ENCODE results near the gene PROM1. TPM values are rescaled to one million over a fixed set of nuclear protein-coding genes. Genes with fewer than 3 reads are reported as not detected.

Gene PROM1
- total and polyA plus RNA-seq, 2 of the 4 experiments (the other 2 are of a cell fraction) = not detected

DNA sequence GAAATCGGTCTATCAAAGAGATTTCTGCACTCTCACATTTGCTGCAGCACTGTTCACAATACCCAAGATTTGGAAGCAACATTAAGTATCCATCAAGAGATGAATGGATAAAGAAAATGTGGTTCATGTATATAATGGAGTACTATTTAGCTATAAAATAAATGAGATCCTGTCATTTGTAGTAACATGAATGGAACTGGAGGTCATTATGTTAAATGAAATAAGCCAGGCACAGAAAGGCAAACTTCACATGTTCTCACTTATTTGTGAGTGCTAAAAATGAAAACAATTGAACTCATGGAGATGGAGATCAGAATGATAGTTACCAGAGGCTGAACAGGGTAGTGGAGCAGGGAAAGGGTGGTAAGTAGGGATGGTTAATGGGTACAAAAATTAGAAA, 17.0 kb upstream of the PROM1 start:
- no peak overlapping the region for H3K4ac ChIP-seq (ENCODE audit: low read depth, low read length)
- no peak overlapping the region for H3K18ac ChIP-seq (ENCODE audit: low read depth, low read length)
- no peak overlapping the region for H4K8ac ChIP-seq (ENCODE audit: low read depth in 2 of 2, low read length in 2 of 2)
- dilution Hi-C loops (cut with HindIII; ENCODE audit: low sequenced_read_pairs, unreplicated experiment) (no loop called here), in situ Hi-C loops (cut with MboI; ENCODE audit: low sequenced_read_pairs) (no loop called here), intact Hi-C loops (cut with micrococcal nuclease) (no loop called here)
- no peak overlapping the region for H2AK9ac ChIP-seq (replicated peaks; ENCODE audit: low read depth, low read length, poor library complexity)
- ChIA-PET POLR2A (ENCODE audit: unreplicated experiment) (no interaction called here), CTCF (no interaction called here)
- no peak overlapping the region for H3K23ac ChIP-seq (ENCODE audit: low read depth, low read length)
- H3K9ac ChIP-seq (ENCODE audit: low read depth, low read length) = no peak overlapping the region
- no peak for TF ChIP-seq SMC3 (IDR thresholded peaks at IDR 0.05; ENCODE audit: low read depth, low read length)
- TF ChIP-seq NFE2L2 (IDR thresholded peaks at IDR 0.05; ENCODE audit: low read depth, low read length) = no peak
- TF ChIP-seq RFX5 (IDR thresholded peaks at IDR 0.05; ENCODE audit: low read depth, low read length) = no peak
- TF ChIP-seq, protein P1, sequence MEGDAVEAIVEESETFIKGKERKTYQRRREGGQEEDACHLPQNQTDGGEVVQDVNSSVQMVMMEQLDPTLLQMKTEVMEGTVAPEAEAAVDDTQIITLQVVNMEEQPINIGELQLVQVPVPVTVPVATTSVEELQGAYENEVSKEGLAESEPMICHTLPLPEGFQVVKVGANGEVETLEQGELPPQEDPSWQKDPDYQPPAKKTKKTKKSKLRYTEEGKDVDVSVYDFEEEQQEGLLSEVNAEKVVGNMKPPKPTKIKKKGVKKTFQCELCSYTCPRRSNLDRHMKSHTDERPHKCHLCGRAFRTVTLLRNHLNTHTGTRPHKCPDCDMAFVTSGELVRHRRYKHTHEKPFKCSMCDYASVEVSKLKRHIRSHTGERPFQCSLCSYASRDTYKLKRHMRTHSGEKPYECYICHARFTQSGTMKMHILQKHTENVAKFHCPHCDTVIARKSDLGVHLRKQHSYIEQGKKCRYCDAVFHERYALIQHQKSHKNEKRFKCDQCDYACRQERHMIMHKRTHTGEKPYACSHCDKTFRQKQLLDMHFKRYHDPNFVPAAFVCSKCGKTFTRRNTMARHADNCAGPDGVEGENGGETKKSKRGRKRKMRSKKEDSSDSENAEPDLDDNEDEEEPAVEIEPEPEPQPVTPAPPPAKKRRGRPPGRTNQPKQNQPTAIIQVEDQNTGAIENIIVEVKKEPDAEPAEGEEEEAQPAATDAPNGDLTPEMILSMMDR (conservative IDR thresholded peaks at IDR 0.05; ENCODE audit: low read depth, low read length) = no peak
- TF ChIP-seq, protein P2, sequence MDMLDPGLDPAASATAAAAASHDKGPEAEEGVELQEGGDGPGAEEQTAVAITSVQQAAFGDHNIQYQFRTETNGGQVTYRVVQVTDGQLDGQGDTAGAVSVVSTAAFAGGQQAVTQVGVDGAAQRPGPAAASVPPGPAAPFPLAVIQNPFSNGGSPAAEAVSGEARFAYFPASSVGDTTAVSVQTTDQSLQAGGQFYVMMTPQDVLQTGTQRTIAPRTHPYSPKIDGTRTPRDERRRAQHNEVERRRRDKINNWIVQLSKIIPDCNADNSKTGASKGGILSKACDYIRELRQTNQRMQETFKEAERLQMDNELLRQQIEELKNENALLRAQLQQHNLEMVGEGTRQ (IDR thresholded peaks at IDR 0.05; ENCODE audit: low read depth, low read length) = no peak
- TF ChIP-seq, protein P3, sequence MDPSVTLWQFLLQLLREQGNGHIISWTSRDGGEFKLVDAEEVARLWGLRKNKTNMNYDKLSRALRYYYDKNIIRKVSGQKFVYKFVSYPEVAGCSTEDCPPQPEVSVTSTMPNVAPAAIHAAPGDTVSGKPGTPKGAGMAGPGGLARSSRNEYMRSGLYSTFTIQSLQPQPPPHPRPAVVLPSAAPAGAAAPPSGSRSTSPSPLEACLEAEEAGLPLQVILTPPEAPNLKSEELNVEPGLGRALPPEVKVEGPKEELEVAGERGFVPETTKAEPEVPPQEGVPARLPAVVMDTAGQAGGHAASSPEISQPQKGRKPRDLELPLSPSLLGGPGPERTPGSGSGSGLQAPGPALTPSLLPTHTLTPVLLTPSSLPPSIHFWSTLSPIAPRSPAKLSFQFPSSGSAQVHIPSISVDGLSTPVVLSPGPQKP (IDR thresholded peaks at IDR 0.05; ENCODE audit: borderline replicate concordance, low read depth, low read length) = no peak
- no peak for TF ChIP-seq MAFK (IDR thresholded peaks at IDR 0.05; ENCODE audit: low read depth, low read length)
- no peak for TF ChIP-seq BHLHE40 (IDR thresholded peaks at IDR 0.05; ENCODE audit: low read depth, low read length)
- no peak for TF ChIP-seq RAD21 (IDR thresholded peaks at IDR 0.05; ENCODE audit: low read length)
- no peak for TF ChIP-seq MAZ (IDR thresholded peaks at IDR 0.05; ENCODE audit: borderline replicate concordance, low read depth, low read length)
- TF ChIP-seq RCOR1 (IDR thresholded peaks at IDR 0.05; ENCODE audit: insufficient replicate concordance, low read length) = no peak
- TF ChIP-seq CHD1 (IDR thresholded peaks at IDR 0.05; ENCODE audit: low read depth, low read length) = no peak
- no peak for TF ChIP-seq FOS (IDR thresholded peaks at IDR 0.05; ENCODE audit: low read depth, low read length)
- no peak for TF ChIP-seq CEBPB (IDR thresholded peaks at IDR 0.05; ENCODE audit: low read depth, low read length)
- TF ChIP-seq POLR2A (IDR thresholded peaks at IDR 0.05; ENCODE audit: low read depth, low read length) = no peak
- H4K91ac ChIP-seq (ENCODE audit: insufficient read depth, low read depth, low read length) = no peak overlapping the region
- no peak overlapping the region for H2BK5ac ChIP-seq (ENCODE audit: low read depth, low read length, poor library complexity, severe bottlenecking)
- H2AFZ ChIP-seq (replicated peaks; ENCODE audit: low read length, poor library complexity) = no peak overlapping the region
- H3K27me3 ChIP-seq (ENCODE audit: control insufficient read depth, insufficient read depth, low read length) = peaks cover 11% of the 10 kb centered on the region
- WGBS, 2 experiments (ENCODE audit: extremely low coverage in 2 of 2, insufficient read length in 1 of 2) = no CpG with 5 or more reads among the region's 1 CpG
- H3K36me3 ChIP-seq (ENCODE audit: control insufficient read depth, insufficient read depth, low read length) = no peaks in the 10 kb centered on the region
- no peak overlapping the region for H2BK120ac ChIP-seq (ENCODE audit: low read depth, low read length)
- ATAC-seq (ENCODE audit: low read depth) (no peak), DNase-seq (no peak)
- H2AK5ac ChIP-seq (ENCODE audit: low read depth, low read length) = no peak overlapping the region
- H2BK15ac ChIP-seq (ENCODE audit: low read depth, low read length) = no peak overlapping the region
- H3K4me2 ChIP-seq (ENCODE audit: low read depth, low read length) = no peak overlapping the region
- H3K79me1 ChIP-seq (ENCODE audit: low read depth in 1 of 2, low read length in 2 of 2) = no peaks in the 10 kb centered on the region
- H3K9me1 ChIP-seq (ENCODE audit: insufficient read depth, low read length) = no peaks in the 10 kb centered on the region
- H2BK20ac ChIP-seq (ENCODE audit: low read depth, low read length) = no peak overlapping the region
- no peak overlapping the region for H3K4me3 ChIP-seq (ENCODE audit: insufficient read depth, low read depth, low read length)
- no peak overlapping the region for H3K56ac ChIP-seq (ENCODE audit: extremely low read depth, insufficient read depth, low read length)
- no peaks in the 10 kb centered on the region for H4K20me1 ChIP-seq (ENCODE audit: insufficient read depth, low read length)
- H4K5ac ChIP-seq (ENCODE audit: low read depth, low read length) = no peak overlapping the region
- no TSS peak for BruUV-seq (replicated peaks)
- no peaks in the 10 kb centered on the region for H3K4me1 ChIP-seq (ENCODE audit: control insufficient read depth, insufficient read depth, low read length)
- no peaks in the 10 kb centered on the region for H3K9me3 ChIP-seq (ENCODE audit: control insufficient read depth, insufficient read depth, low read length)
- no peak overlapping the region for H3K27ac ChIP-seq (ENCODE audit: insufficient read depth, low read length)
- H3K14ac ChIP-seq (replicated peaks; ENCODE audit: low read depth, low read length) = no peak overlapping the region
